Activated CD8-positive, alpha-beta memory T cell treated with anti-CD3 and anti-CD28 coated beads for 24 hours (primary cell): Measurements from ENCODE around the gene INHBC.
"Not testable (repeated sequence)": the region's sequence is repeated elsewhere in the genome, so short reads cannot be mapped to it uniquely, and the experiment has no call there.

Experiments used
- DNase-seq: peaks from one replicate; pipeline ENCODE4 v3.0.0-alpha.2; 2020

The INHBC gene

GRCh38 chr12:57429473-57430111, 5.0 kb upstream of the INHBC start:
- DNase-seq = no peak

- DNase-seq = peak; percentile 83
Observed at GRCh38 chr12:57430112-57430930, 4.3 kb upstream of the INHBC start.

GRCh38 chr12:57430931-57431566, 3.5 kb upstream of the INHBC start, which contains the start of gene R3HDM2:
Gene R3HDM2 (minus strand): TSS chr12:57431043. CDS start chr12:57310428, 120,615 bp downstream.
- DNase-seq = peak; percentile 98

- no peak for DNase-seq
Observed at GRCh38 chr12:57431654-57432188, 2.9 kb upstream of the INHBC start.

GRCh38 chr12:57433370-57433769, 1.2 kb upstream of the INHBC start:
- DNase-seq = no peak

GRCh38 chr12:57435293-57435692, 709 bp downstream of the INHBC start:
- no peak for DNase-seq

GRCh38 chr12:57438400-57438799, 3.8 kb downstream of the INHBC start:
- no peak for DNase-seq

GRCh38 chr12:57439762-57440266, 5.2 kb downstream of the INHBC start:
- no peak for DNase-seq

GRCh38 chr12:57441393-57441792, 6.8 kb downstream of the INHBC start:
- not testable (repeated sequence) for DNase-seq

- DNase-seq = no peak
Observed at GRCh38 chr12:57441846-57442427, 7.4 kb downstream of the INHBC start.

GRCh38 chr12:57444337-57444736, 9.8 kb downstream of the INHBC start:
- DNase-seq = not testable (repeated sequence)

- no peak for DNase-seq
Observed at GRCh38 chr12:57444744-57445143, 10.2 kb downstream of the INHBC start.

GRCh38 chr12:57446292-57446960, 11.8 kb downstream of the INHBC start:
- DNase-seq = no peak

GRCh38 chr12:57448669-57449068, 14.1 kb downstream of the INHBC start:
- no peak for DNase-seq

GRCh38 chr12:57449375-57449774, 14.8 kb downstream of the INHBC start:
- no peak for DNase-seq

GRCh38 chr12:57450057-57450456, 15.5 kb downstream of the INHBC start:
- DNase-seq = no peak

GRCh38 chr12:57451233-57451778, 16.7 kb downstream of the INHBC start:
- DNase-seq = no peak

GRCh38 chr12:57452181-57452936, 17.8 kb downstream of the INHBC start:
- DNase-seq = no peak

GRCh38 chr12:57452937-57453509, 18.4 kb downstream of the INHBC start:
- DNase-seq = peak; percentile 77

- DNase-seq = no peak
Observed at GRCh38 chr12:57454213-57454565, 19.6 kb downstream of the INHBC start.
